CD8-positive, alpha-beta memory T cell (primary cell): Measurements from ENCODE around the gene CCDC167. TPM values are rescaled to one million over a fixed set of nuclear protein-coding genes. Genes with fewer than 3 reads are reported as not detected.
A peak's percentile ranks its signal among the peaks of the same experiment; 100 is the strongest.
"Not testable (repeated sequence)": the region's sequence is repeated elsewhere in the genome, so short reads cannot be mapped to it uniquely, and the experiment has no call there.

Experiments
- CTCF ChIA-PET: fragments of 350-600 bp; sonication (Branson Sonifier 250); formaldehyde crosslinking; loops from one replicate; lab custom pipeline; 2021; ENCODE audit warnings: antibody characterized with exemption; lab: Charles Lee
- POLR2A ChIA-PET: fragments of 350-600 bp; sonication (Branson Sonifier 250); formaldehyde crosslinking; loops from one replicate; lab custom pipeline; 2021; ENCODE audit warnings: antibody characterized with exemption; lab: Charles Lee
- DNase-seq, 5 donors: peaks; one replicate each; pipeline versions ENCODE4 v3.0.0 to v3.0.0-alpha.2; 2020 to 2022; ENCODE audit warnings: mixed read lengths in 1 of 5
- H3K27ac ChIP-seq: one replicate; pipeline ENCODE4 v1.7.0; 2013; ENCODE audit warnings: low read depth, mild to moderate bottlenecking, low read length, moderate library complexity
- H3K27me3 ChIP-seq: 2 replicates; pipeline ENCODE4 v1.7.0; 2013; ENCODE audit warnings: low read length, mild to moderate bottlenecking; ENCODE audit not compliant: insufficient read depth, poor library complexity, severe bottlenecking
- H3K36me3 ChIP-seq: 2 replicates; pipeline ENCODE4 v1.7.0; 2013; ENCODE audit warnings: mild to moderate bottlenecking, low read length, moderate library complexity; ENCODE audit not compliant: insufficient read depth
- H3K4me1 ChIP-seq: 2 replicates; pipeline ENCODE4 v1.7.0; 2013; ENCODE audit warnings: mild to moderate bottlenecking, low read length, moderate library complexity; ENCODE audit not compliant: insufficient read depth
- H3K4me3 ChIP-seq: 2 replicates; pipeline ENCODE4 v1.7.0; 2013; ENCODE audit warnings: mild to moderate bottlenecking, low read length
- H3K9me3 ChIP-seq: 2 replicates; pipeline ENCODE4 v1.7.0; 2013; ENCODE audit warnings: mild to moderate bottlenecking, low read length
- H3K27ac Mint-ChIP-seq, 8 donors: one replicate each; pipeline ENCODE4 v1.8.0; 2020 to 2021; ENCODE audit warnings: mixed read lengths in 8 of 8, mild to moderate bottlenecking in 6 of 8, inconsistent platforms in 3 of 8, moderate library complexity in 3 of 8
- H3K27me3 Mint-ChIP-seq, 2 donors: one replicate each; pipeline ENCODE4 v1.8.0; 2020 to 2021; ENCODE audit warnings: mixed read lengths in 2 of 2, mild to moderate bottlenecking in 1 of 2, moderate library complexity in 1 of 2
- H3K36me3 Mint-ChIP-seq, 3 donors: one replicate each; pipeline ENCODE4 v1.8.0; 2020 to 2021; ENCODE audit warnings: mixed read lengths in 3 of 3, inconsistent platforms in 1 of 3, mild to moderate bottlenecking in 1 of 3
- H3K4me1 Mint-ChIP-seq, 3 donors: one replicate each; pipeline ENCODE4 v1.8.0; 2020 to 2021; ENCODE audit warnings: mixed read lengths in 3 of 3, inconsistent platforms in 1 of 3, mild to moderate bottlenecking in 1 of 3
- H3K4me3 Mint-ChIP-seq, 7 donors: one replicate each; pipeline ENCODE4 v1.8.0; 2020 to 2021; ENCODE audit warnings: mixed read lengths in 7 of 7, mild to moderate bottlenecking in 6 of 7, moderate library complexity in 4 of 7, inconsistent platforms in 2 of 7
- H3K9me3 Mint-ChIP-seq, 5 donors: one replicate each; pipeline ENCODE4 v1.8.0; 2020 to 2022; ENCODE audit warnings: mixed read lengths in 5 of 5, mild to moderate bottlenecking in 3 of 5, moderate library complexity in 2 of 5, inconsistent platforms in 1 of 5
- polyA plus RNA-seq: library from polyadenylated mRNA; unstranded; fragments of 300-500 nt; fragmentation: Illumina TruSeq; gene quantifications from one replicate; pipeline ENCODE4 v1.2.3, GENCODE V29; 2021
- total RNA-seq, 2 experiments: library from RNA; stranded (reverse); gene quantifications; one replicate each; pipeline ENCODE4 v1.2.3, GENCODE V29; 2021

CCDC167 gene
- total and polyA plus RNA-seq, 3 experiments from 2014 or later, result 79.5 to 181 (median 86.3) TPM

DNA sequence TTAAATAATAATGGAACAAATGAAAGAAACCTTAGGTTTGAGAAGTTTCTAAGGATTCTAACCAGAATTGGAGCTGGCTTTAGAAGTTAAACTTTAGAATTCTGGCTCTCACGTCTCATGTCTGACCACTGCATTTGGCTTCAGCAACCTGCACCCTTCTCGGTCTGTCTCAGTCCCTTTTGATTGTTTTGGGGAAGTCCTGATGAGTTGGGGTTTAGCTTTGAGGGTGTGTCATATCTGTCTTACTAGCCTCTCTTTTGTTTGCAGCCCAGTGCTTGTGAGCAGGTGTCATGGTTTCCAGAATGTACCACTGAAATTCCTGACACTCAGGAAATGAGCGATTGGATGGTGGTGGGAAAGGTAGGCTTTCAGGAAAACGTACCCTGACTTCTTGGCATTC, 49.7 kb downstream of the CCDC167 start:
- Histone ChIP-seq H3K4me1 (no peaks in the 10 kb centered on the region), H3K36me3 (peaks cover 59% of the 10 kb centered on the region), H3K9me3 (no peaks in the 10 kb centered on the region), H3K27me3 (no peaks in the 10 kb centered on the region), H3K27ac (no peak overlapping the region), H3K4me3 (no peak overlapping the region)
- ChIA-PET POLR2A (no interaction called here), CTCF (no interaction called here)
- Mint-ChIP-seq H3K4me3 (no peak overlapping the region), H3K9me3 (no peaks in the 10 kb centered on the region), H3K36me3 (peaks cover 27 to 93% (median 39%) of the 10 kb centered on the region in 3 donors), H3K27me3 (no peaks in the 10 kb centered on the region), H3K27ac (no peak overlapping the region), H3K4me1 (peaks cover 0 to 7% (median 0%) of the 10 kb centered on the region in 3 donors)
- no peak for DNase-seq

DNA sequence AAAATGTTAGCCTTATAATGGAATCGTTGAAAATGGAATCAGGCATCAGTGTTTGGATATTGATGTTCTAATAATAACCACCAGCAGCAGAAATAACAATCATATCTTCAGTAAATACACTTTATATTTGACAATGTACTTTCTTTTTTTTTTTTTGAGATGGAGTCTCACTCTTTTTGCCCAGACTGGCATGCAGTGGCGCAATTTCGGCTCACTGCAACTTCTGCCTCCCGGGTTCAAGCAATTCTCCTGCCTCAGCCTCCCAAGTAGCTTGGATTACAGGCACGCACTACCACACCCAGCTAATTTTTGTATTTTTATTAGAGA, 56.5 kb downstream of the CCDC167 start:
- ChIA-PET POLR2A (interaction anchor here (2.5 kb wide), 1 partner anchor 10 kb away, joined by 13 read pairs; the partner anchor contains the start of gene CMTR1), CTCF (interaction anchor here (0.6 kb wide), 1 partner anchor 249 kb away, joined by 3 read pairs; no protein-coding TSS in a partner anchor)
- peak overlapping the region; percentile 83 to 90 (median 87) for H3K4me3 Mint-ChIP-seq
- H3K4me3 ChIP-seq, result peak overlapping the region; percentile 46
- not testable (repeated sequence) for H3K27me3 Mint-ChIP-seq, DNase-seq, H3K27me3 ChIP-seq, H3K9me3 ChIP-seq, H3K27ac ChIP-seq, H3K9me3 Mint-ChIP-seq
- peaks cover 26 to 54% (median 46%) of the 10 kb centered on the region in 3 donors for H3K4me1 Mint-ChIP-seq
- H3K4me1 ChIP-seq, result peaks cover 14% of the 10 kb centered on the region
- H3K36me3 ChIP-seq, result peaks cover 33% of the 10 kb centered on the region
- peaks cover 14 to 80% (median 33%) of the 10 kb centered on the region in 3 donors for H3K36me3 Mint-ChIP-seq
- H3K27ac Mint-ChIP-seq, result peak overlapping the region; percentile 83 to 96 (median 94)

DNA sequence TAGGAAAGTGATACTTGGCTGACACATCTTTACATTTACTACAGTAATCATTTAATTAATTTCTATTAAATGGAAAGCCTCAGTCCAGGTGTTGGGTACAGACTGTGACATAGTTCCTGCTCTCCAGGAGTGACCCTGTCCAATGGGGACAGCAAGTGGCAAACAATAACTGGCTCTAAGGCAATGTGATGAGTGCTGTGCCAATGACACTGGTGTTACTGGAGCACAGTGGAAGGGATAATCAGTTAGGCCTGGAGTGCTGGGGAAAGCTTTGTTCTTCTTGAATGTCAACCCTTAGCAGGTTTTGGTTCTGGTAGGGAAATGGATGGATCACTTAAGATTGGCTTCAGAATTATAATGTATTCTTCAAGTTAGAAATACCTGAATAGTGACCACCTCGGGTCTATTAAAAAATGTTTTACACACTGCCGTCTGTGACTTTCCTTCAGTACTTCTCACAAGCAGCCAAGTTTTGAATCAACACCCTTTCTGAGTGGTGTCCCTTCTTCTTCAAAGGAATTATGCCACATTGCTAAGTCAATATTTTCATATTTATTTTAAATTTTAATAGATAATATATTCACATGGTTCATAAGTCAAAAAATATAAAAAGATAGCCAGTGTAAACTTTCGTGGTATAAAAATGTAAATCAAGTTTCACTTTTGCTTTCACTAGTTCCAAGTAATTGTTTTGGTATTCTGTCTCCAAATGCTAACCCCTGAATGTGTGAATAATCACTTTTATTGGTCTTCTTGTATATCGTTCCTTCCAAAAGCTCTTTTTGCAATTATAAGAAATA, 57.1 kb downstream of the CCDC167 start:
- H3K9me3 Mint-ChIP-seq, result no peaks in the 10 kb centered on the region

DNA sequence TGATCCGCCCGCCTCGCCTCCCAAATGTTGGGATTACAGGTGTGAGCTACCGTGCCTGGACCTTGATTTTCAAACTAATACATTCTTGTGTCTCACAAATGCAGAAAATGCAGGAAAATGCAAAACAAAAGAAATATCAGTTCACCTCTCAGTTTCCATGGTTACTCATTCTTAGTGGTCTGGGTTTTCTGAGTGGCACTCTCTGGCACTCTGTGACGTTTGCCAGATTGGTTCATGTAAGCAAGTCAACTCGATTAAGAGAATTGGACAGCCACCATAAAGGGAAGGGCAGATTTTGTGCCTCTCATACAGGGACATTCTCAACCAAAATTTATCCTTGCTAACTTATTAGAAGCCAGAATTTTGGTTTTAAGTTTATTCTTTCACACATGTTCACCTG, 58.0 kb downstream of the CCDC167 start:
- ChIA-PET POLR2A (interaction anchor here (0.7 kb wide), 1 partner anchor 10 kb away, joined by 8 read pairs; no protein-coding TSS in a partner anchor), CTCF (interaction anchor here (2.4 kb wide), 1 partner anchor 124 kb away, joined by 5 read pairs; no protein-coding TSS in a partner anchor)
- Histone ChIP-seq H3K4me1 (peaks cover 14% of the 10 kb centered on the region), H3K4me3 (no peak overlapping the region), H3K9me3 (no peaks in the 10 kb centered on the region), H3K27me3 (no peaks in the 10 kb centered on the region), H3K27ac (no peak overlapping the region), H3K36me3 (peaks cover 35% of the 10 kb centered on the region)
- Mint-ChIP-seq H3K9me3 (no peaks in the 10 kb centered on the region), H3K36me3 (peaks cover 12 to 83% (median 37%) of the 10 kb centered on the region in 3 donors), H3K4me3 (peak overlapping the region in 3 of 7 donors; percentile 7 to 50 (median 27)), H3K4me1 (peaks cover 32 to 64% (median 57%) of the 10 kb centered on the region in 3 donors), H3K27ac (peak overlapping the region; percentile 17 to 97 (median 94)), H3K27me3 (no peaks in the 10 kb centered on the region)
- DNase-seq, result no peak

More for the DNA sequence above, 57.1 kb downstream of the CCDC167 start:
- no peaks in the 10 kb centered on the region for H3K27me3 Mint-ChIP-seq
- Histone ChIP-seq H3K27me3 (no peaks in the 10 kb centered on the region), H3K27ac (peak overlapping the region; percentile 52), H3K4me1 (peaks cover 14% of the 10 kb centered on the region), H3K36me3 (peaks cover 39% of the 10 kb centered on the region), H3K4me3 (peak overlapping the region; percentile 46), H3K9me3 (no peaks in the 10 kb centered on the region)
- H3K4me3 Mint-ChIP-seq, result peak overlapping the region; percentile 83 to 90 (median 87)
- ChIA-PET CTCF (no interaction called here), POLR2A (interaction anchor here (2.5 kb wide), 1 partner anchor 10 kb away, joined by 13 read pairs; the partner anchor contains the start of gene CMTR1)
- peaks cover 14 to 83% (median 37%) of the 10 kb centered on the region in 3 donors for H3K36me3 Mint-ChIP-seq
- peak overlapping the region; percentile 83 to 97 (median 96) for H3K27ac Mint-ChIP-seq
- H3K4me1 Mint-ChIP-seq, result peaks cover 30 to 58% (median 50%) of the 10 kb centered on the region in 3 donors
- no peak for DNase-seq

DNA sequence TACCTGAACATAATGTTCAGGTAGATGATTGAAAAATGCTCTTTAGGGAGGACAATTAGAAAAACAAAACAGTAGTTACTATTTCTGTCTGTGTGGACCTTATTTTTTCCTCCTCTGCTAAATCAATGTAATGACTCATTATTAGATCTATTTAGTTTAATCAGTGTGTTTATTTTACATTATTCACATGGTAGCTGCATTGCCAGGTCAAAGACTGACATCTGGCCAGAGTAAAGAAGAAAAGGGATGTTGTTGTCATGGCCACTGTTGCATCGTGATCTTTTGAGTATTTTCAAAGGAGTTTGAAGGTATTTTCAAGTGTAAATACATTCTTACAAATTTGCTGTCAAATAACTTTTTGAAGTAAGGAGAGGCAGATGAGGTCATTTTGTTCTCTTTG, 60.8 kb downstream of the CCDC167 start:
- Histone ChIP-seq H3K27ac (no peak overlapping the region), H3K9me3 (no peaks in the 10 kb centered on the region), H3K4me3 (no peak overlapping the region), H3K4me1 (peaks cover 27% of the 10 kb centered on the region), H3K36me3 (peaks cover 35% of the 10 kb centered on the region), H3K27me3 (no peaks in the 10 kb centered on the region)
- Mint-ChIP-seq H3K36me3 (peaks cover 0 to 71% (median 29%) of the 10 kb centered on the region in 3 donors), H3K9me3 (no peaks in the 10 kb centered on the region), H3K4me1 (peaks cover 45 to 86% (median 80%) of the 10 kb centered on the region in 3 donors), H3K27ac (peak overlapping the region in 4 of 8 donors; percentile 2 to 83 (median 34)), H3K4me3 (no peak overlapping the region), H3K27me3 (no peaks in the 10 kb centered on the region)
- CTCF ChIA-PET, result no interaction called here
- no peak for DNase-seq
- POLR2A ChIA-PET, result no interaction called here

DNA sequence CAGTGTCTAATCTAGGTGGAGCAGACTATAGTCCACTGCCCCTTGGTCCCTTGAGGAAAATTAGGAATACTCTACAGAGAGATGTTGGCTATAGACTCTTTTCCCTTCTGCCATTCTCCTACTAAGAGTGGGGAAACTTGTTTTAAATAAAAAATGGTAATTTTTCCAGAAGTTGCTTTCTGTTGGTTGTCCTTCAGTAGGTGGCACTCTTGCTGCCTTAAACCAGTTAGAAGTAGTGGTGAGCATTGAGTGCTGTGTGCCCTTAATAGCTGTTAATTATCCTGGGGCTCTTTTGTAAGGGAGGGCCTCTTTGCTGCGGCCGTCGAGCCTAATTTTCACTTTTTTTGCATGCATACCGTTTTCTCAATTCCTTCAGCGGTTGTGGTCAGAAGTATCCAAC, 63.9 kb downstream of the CCDC167 start:
- DNase-seq, result no peak
- Mint-ChIP-seq H3K4me1 (peaks cover 47 to 76% (median 70%) of the 10 kb centered on the region in 3 donors), H3K27me3 (peaks cover 0 to 6% of the 10 kb centered on the region in 2 donors), H3K4me3 (peak overlapping the region in 4 of 7 donors; percentile 13 to 88 (median 35)), H3K27ac (peak overlapping the region in 4 of 8 donors; percentile 45 to 94 (median 72)), H3K36me3 (peaks cover 0 to 62% (median 21%) of the 10 kb centered on the region in 3 donors), H3K9me3 (no peaks in the 10 kb centered on the region)
- CTCF ChIA-PET, result no interaction called here
- H3K27ac ChIP-seq, result no peak overlapping the region
- POLR2A ChIA-PET, result no interaction called here
- peaks cover 31% of the 10 kb centered on the region for H3K36me3 ChIP-seq
- H3K9me3 ChIP-seq, result no peaks in the 10 kb centered on the region
- peaks cover 27% of the 10 kb centered on the region for H3K4me1 ChIP-seq
- H3K27me3 ChIP-seq, result no peaks in the 10 kb centered on the region
- H3K4me3 ChIP-seq, result no peak overlapping the region

DNA sequence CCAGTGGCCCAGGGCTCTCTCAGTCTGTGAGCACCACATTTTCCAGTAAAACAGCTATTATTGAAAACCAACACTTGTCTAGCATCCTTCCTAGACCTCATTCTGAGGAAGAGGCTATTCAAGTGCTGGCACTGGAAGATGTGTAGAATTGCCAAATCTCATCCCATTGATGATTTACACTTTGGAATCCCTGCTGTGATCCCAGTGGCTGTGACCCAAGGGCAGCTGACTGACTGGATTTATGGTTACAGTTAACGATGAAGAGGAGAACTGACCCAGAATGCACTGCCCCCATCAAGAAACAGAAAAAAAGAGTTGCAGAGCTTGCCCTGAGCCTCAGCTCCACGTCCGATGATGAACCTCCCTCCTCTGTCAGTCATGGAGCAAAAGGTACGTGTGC, 64.3 kb downstream of the CCDC167 start:
- no peaks in the 10 kb centered on the region for H3K27me3 ChIP-seq
- H3K27ac ChIP-seq, result no peak overlapping the region
- Mint-ChIP-seq H3K27ac (peak overlapping the region in 4 of 8 donors; percentile 45 to 94 (median 72)), H3K4me3 (peak overlapping the region in 4 of 7 donors; percentile 13 to 94 (median 64)), H3K4me1 (peaks cover 47 to 71% (median 66%) of the 10 kb centered on the region in 3 donors), H3K27me3 (peaks cover 0 to 6% of the 10 kb centered on the region in 2 donors), H3K36me3 (peaks cover 0 to 58% (median 21%) of the 10 kb centered on the region in 3 donors), H3K9me3 (no peaks in the 10 kb centered on the region)
- POLR2A ChIA-PET, result no interaction called here
- peaks cover 31% of the 10 kb centered on the region for H3K36me3 ChIP-seq
- CTCF ChIA-PET, result no interaction called here
- peaks cover 27% of the 10 kb centered on the region for H3K4me1 ChIP-seq
- no peak overlapping the region for H3K4me3 ChIP-seq
- no peak for DNase-seq
- H3K9me3 ChIP-seq, result no peaks in the 10 kb centered on the region
